Stimulated activated CD4-positive, alpha-beta T cell treated with anti-CD3 and anti-CD28 coated beads, Interleukin-2, amount 100 ng/mL, for 24 hours (primary cell): ENCODE data around the gene TMEM256.
"Not testable (repeated sequence)": the region's sequence is repeated elsewhere in the genome, so short reads cannot be mapped to it uniquely, and the experiment has no call there.

Experiments used
- DNase-seq, 2 donors: peaks; one replicate each; pipeline ENCODE4 v3.0.0-alpha.2; 2020

TMEM256 gene

DNA sequence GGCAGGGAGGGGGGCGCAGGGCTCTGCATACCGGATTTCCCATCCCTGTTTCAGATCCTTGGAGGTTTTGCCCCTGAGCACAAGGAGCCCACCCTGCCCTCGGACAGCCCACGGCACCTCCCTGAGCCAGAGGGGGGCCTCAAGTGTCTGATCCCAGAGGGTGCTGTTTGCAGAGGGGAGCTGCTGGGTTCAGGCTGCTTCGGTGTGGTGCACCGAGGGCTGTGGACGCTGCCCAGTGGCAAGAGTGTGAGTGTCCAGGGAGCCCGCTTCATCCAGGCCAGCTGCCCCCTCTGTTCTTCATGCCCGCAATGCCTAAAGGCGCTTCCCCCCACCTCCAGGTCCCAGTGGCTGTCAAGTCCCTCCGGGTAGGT lies 20.5 kb downstream of the TMEM256 start:
- no peak for DNase-seq

- no peak for DNase-seq
Observed at GRCh38 chr17:7382901-7383300, 21.0 kb downstream of the TMEM256 start.

DNA sequence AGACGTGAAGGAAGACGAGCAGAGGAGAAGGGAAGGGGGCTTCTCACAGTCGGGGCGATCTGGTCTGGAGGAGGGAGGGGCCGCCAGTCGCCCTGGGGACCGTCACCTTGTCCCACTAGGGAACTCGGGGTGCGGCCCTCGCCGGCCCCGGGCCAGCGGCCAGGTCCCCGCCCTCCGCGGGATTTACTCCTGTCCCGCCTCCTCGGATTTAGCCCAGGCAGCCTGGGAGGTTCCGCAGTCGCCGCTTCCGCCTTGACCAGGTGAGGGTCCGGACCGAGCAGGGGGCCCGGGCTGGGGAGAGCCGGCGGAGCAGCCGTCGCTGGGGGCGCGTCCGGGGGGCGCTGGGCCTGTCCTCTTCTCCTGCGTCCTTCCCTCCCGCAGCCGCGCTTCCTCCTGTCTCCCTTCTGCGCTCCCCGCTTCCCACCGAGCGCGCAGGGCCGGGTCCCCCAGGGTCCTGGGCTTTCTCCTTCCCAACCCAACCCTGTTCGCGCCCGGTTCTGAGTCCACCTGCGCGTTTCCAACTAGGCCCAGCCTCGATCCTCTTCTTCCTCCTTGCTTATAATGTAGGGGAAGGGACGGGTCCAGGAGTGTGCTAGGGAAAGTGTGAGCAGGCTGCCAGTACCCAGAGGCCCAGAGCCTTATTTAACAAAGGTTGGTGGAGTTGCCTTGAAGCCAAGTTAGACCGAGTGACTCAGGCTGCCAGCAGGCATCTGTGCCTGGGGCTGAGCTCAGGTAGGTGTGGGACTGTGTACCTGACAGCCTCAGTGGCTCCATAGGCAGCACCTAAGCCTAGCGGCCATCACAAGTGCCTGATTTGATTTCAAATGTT lies 22.8 kb downstream of the TMEM256 start, which contains the start of gene TNK1:
Gene TNK1, plus strand, starts transcription at position 235 of the 829 bp plus-strand sequence. CDS start 1,838 bp downstream, outside the sequence.
- no peak for DNase-seq

- no peak for DNase-seq
Observed at GRCh38 chr17:7380321-7380720, 23.6 kb downstream of the TMEM256 start.

DNA sequence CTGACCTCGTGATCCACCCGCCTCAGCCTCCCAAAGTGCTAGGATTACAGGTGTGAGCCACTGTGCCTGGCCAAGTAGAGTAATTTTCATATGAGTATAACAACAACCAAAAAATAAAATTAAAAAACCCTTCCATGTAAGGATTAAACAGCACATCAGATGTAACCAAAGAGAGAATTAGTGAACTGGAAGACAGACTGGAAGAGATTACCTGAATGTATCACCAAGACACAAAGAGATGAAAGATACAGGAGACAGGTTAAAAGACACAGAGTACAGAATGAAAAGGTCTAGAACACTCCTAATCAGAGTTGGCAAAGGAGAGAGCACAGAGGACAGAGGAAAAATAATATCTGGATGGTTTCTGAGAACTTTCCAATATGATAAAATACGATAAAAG lies 24.8 kb downstream of the TMEM256 start:
- no peak for DNase-seq

DNA sequence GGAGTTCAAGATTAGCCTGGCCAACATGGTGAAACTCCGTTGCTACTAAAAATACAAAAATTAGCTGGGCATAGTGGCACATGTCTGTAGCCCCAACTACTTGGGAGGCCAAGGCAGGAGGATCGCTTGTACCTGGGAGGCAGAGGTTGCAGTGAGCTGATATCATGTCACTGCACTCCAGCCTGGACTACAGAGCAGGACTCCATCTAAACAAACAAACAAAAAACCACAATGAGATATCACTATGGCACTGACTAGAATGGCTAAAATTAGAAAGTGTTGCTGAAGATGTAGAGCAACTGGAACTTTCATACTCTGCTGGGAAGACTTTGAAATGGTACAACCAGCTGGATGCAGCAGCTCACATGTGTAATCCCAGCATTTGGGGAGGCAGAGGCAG lies 29.5 kb downstream of the TMEM256 start:
- DNase-seq = no peak

- DNase-seq = no peak
Observed at GRCh38 chr17:7370853-7371252, 33.0 kb downstream of the TMEM256 start.

- no peak for DNase-seq
Observed at GRCh38 chr17:7369825-7370224, 34.1 kb downstream of the TMEM256 start.

GRCh38 chr17:7368599-7368994 lies 35.3 kb downstream of the TMEM256 start:
- not testable (repeated sequence) for DNase-seq

DNA sequence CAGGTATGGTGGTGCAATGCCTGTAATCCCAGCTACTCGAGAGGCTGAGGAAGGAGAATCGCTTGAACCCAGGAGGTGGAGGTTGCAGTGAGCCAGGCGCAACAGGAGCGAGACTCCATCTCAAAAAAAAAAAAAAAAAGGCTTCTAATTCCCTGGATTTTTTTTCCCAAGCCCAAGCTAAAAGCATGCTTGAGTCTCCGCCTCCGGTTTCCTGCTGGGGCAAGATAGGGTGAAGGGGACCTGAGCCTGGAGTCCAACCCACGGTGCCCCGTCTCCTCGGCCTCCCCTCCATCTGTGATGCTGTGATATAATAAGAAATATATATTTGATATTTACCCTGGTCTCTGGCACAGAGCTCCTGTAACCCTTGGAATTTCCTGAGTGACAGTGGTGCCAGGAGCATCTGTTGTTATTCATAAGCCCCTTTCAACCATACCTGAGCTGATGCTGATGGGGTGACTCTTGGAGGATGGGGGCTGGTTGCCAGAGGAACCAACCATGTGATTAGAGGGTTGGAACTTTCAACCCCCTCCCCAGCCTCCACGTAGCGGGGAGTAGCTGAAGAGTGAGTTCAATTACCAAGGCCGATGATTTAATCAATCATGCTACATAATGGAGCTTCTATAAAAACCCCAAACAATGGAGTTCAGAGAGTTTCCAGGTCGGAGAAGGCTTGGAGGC lies 35.8 kb downstream of the TMEM256 start:
- DNase-seq = no peak

DNA sequence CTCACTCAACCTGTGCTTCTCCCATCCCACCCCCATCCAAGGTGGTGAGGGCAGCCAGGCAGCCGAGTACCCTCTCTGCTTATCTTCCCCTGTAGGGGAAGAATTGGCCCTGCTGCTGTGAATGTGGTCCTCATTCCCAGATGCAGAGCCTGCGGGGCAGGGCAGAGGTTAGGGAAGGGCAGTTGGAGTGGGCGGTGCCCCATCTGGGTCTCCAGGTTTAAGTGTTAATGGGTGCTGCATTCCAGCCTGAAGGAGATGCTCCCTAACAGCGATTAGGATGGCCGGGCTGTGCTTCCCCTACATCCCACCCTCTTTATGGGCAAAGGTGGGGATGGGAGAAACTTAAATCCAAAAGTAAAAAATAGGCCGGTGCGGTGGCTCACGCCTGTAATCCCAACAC lies 36.8 kb downstream of the TMEM256 start:
- no peak for DNase-seq

DNA sequence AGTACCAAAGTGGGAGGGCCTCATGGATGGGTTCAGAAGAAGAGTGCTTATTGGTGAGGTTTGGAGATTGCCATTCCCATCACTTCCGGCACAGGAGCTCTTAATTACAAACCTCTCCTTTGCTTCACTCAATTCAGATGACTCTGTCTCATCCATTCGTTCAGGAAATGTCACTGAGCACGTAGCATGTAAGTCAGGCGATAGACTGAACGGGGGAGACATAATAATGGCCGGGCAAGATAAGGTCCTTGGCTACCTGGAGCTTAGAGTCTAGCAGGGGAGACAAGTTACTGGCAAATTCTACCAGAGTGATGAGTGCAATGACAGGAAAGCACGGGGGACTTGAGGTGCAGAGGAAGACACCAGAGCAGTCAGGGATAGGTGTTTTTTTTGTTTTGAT lies 37.9 kb downstream of the TMEM256 start:
- DNase-seq = not testable (repeated sequence)

DNA sequence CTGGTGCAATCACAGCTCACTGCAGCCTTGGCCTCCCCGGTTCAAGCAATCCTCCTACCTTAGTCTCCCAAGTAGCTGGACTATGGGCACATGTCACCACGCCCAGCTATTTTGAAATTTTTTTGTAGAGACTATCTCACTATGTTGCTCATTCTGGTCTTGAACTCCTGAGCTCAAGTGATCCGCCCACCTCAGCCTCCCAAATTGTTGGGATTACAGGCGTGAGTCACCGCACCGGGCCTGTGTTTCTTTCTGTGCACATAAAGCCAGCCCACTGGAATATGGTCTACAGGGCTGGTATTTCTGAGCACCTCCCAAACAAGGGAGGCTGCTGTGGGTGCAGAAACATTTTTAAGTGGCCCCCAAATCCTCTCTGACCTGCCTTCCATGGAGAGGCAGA lies 40.6 kb downstream of the TMEM256 start:
- no peak for DNase-seq

- DNase-seq = no peak
Observed at GRCh38 chr17:7361906-7362305, 42.0 kb downstream of the TMEM256 start.

GRCh38 chr17:7357381-7357780 lies 46.5 kb downstream of the TMEM256 start:
- no peak for DNase-seq

- no peak for DNase-seq
Observed at GRCh38 chr17:7356756-7357155, 47.1 kb downstream of the TMEM256 start.

GRCh38 chr17:7356072-7356549 lies 47.8 kb downstream of the TMEM256 start:
- peak; percentile 87 to 91 for DNase-seq

DNA sequence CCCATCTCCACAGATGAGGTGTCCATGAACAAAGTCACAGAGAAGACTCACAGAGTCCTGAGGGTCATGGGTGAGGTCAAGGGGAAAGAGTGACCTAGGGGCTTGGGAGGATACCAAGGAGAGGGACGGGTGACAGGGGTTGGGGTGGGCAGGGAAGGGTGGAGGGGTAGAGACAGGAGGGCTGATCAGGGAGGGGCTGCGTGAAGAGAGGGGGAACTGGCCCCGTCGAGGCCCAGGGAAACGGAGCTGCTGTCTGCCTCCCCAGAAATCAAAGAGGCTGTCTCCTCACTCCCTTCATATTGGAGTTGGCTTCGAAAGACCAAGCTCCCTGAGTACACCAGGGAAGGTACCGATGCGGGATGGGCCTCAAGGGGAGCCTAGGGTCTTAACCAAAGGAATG lies 48.3 kb downstream of the TMEM256 start:
- DNase-seq = no peak

- DNase-seq = no peak
Observed at GRCh38 chr17:7355053-7355452, 48.8 kb downstream of the TMEM256 start, which contains the start of gene TMEM95. TSS of gene TMEM95 (plus strand) at chr17:7355156. CDS start at chr17:7355205, 49 bp downstream.

GRCh38 chr17:7354262-7354843 lies 49.5 kb downstream of the TMEM256 start:
- DNase-seq = no peak
